Mesodermal cell (in vitro differentiated cells): ENCODE results near the gene UCN3. TPM values are rescaled to one million over a fixed set of nuclear protein-coding genes. Genes with fewer than 3 reads are reported as not detected.

ENCODE experiments used
- H3K27ac ChIP-seq: 2 replicates; pipeline ENCODE4 v1.7.0; 2013; ENCODE audit warnings: mild to moderate bottlenecking, low read depth, low read length, moderate library complexity; ENCODE audit not compliant: severe bottlenecking
- H3K36me3 ChIP-seq: 2 replicates; pipeline ENCODE4 v1.7.1; 2013; ENCODE audit warnings: mild to moderate bottlenecking, low read length, moderate library complexity; ENCODE audit not compliant: control insufficient read depth, insufficient read depth
- H3K4me1 ChIP-seq: one replicate; pipeline ENCODE4 v1.7.1; 2013; ENCODE audit warnings: mild to moderate bottlenecking, low read length; ENCODE audit not compliant: insufficient read depth, control insufficient read depth, poor library complexity, severe bottlenecking
- H3K4me3 ChIP-seq: 2 replicates; pipeline ENCODE4 v1.7.0; 2013; ENCODE audit warnings: low read length, control low read depth, mild to moderate bottlenecking; ENCODE audit not compliant: insufficient read depth, poor library complexity, severe bottlenecking; ENCODE audit errors: extremely low read depth
- H3K9me3 ChIP-seq: 2 replicates; pipeline ENCODE4 v1.7.1; 2013; ENCODE audit warnings: mild to moderate bottlenecking, low read length, moderate library complexity; ENCODE audit not compliant: control insufficient read depth
- WGBS, 2 experiments: methylation state at CpG; one replicate each; pipeline ENCODE4 v1.1.5; 2013; ENCODE audit warnings: missing lambda C conversion rate in 2 of 2; ENCODE audit not compliant: insufficient coverage in 2 of 2; 5-methylcytosine and 5-hydroxymethylcytosine counted together
- polyA plus RNA-seq, 2 experiments: library from polyadenylated mRNA; stranded (reverse); fragments of 50-300 nt; gene quantifications; one replicate each; pipeline ENCODE4 v1.2.3, GENCODE V29; 2013

The UCN3 gene, protein sequence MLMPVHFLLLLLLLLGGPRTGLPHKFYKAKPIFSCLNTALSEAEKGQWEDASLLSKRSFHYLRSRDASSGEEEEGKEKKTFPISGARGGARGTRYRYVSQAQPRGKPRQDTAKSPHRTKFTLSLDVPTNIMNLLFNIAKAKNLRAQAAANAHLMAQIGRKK
- polyA plus RNA-seq (2013, experiment 1 of 2) = not detected
- not detected for polyA plus RNA-seq (2013, experiment 2 of 2)

DNA sequence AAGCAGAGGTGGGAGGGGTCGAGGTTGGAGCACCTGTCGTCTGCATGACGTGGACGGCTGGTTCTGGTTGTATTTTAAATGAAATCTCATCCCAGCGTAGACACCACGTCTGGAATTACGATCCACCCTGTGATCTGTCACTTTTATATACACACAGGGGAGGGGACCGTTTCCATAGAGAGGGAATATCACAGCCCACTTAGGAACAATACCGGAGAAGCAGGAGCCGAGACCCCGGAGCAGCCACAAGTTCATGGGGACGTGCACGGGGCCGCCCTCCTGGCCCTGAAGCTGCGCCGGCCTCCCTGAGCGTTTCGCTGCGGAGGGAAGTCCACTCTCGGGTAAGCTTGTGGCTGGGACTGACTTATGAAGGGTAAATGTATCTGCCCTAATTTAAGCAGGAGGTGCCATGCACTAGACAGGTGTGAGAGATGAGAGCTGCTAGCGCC is at the start of gene UCN3:
UCN3 (plus strand) TSS at position 77 of the 449 bp plus-strand sequence. CDS start 8,755 bp downstream, outside the sequence.
- Histone ChIP-seq H3K4me1 (no peaks in the 10 kb centered on the region), H3K4me3 (no peak within 1 kb of the TSS), H3K36me3 (no peaks in the 10 kb centered on the region), H3K9me3 (no peaks in the 10 kb centered on the region), H3K27ac (no peak within 1 kb of the TSS)
- 86 to 93% methylated on average over 9 to 21 of the region's 21 CpGs for WGBS, 2 experiments

DNA sequence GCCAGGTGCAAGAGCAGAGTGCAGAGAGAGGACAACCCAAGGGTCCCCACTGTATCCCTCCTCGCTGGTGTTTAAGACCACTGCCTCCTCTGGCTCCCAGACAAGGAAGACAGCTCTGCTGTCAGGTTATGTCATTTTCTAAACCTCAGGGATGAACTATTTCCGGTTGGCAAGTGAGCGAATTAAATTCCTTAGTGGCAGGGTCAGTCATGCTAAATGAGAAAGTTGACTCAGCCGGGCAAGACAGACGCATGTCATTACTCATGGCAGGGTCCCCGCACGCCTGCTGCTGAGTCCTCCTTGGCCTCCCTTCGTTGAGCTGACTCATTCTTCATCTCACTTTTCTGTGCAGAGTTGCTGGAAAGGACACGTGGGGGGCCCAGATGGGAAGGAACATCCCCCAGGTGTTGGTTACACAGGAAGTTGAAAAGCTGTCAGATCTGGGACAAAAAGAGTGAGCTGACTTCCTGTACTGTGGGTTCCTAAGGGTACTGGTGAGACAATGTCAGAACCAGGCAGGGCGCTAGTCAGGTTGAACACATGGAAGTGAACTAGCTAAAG is 47.1 kb upstream of the UCN3 start:
- Histone ChIP-seq H3K4me3 (no peak overlapping the region), H3K36me3 (no peaks in the 10 kb centered on the region), H3K9me3 (no peaks in the 10 kb centered on the region), H3K4me1 (peaks cover 7% of the 10 kb centered on the region), H3K27ac (no peak overlapping the region)
- 78 to 84% methylated on average over 6 to 9 of the region's 10 CpGs for WGBS, 2 experiments

DNA sequence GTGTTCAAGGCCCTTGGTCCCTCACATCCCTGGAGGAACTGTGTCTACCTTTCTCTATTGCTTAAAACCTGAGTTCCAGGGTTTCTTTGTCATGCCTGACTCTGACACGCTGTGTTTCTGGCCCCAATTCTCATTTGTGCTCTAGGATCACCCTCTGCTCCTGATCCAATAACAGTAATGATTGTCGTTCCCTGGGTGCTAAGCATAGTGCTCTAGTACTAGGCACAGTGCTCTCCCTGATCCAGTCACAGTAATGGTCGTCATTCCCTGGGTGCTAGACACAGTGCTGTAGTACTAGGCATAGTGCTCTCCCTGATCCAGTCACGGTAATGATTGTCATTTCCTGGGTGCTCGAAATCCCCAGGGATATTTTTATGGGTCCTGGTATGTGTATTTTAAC is 46.6 kb upstream of the UCN3 start:
- WGBS, 2 experiments = 89% methylated on average over 3 to 4 of the region's 5 CpGs
- no peak overlapping the region for H3K27ac ChIP-seq
- H3K4me1 ChIP-seq = peaks cover 7% of the 10 kb centered on the region
- no peaks in the 10 kb centered on the region for H3K36me3 ChIP-seq
- H3K9me3 ChIP-seq = no peaks in the 10 kb centered on the region
- H3K4me3 ChIP-seq = no peak overlapping the region

DNA sequence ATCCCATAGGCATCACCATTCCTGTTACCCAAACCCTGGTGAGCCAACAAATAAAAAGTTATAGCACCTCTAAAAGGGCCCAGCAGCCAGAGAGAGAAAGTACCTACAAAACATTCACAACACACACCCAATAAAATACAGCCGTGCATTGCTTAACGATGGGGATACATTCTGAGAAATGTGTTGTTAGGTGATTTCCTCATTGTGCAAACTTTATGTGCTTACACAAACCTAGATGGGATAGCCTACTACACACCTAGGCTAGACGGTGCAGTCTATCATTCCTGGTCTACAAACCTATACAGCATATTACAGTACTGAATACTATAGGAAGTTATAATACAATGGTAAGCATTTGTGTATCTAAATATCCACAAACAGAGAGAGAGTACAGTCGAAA is 44.9 kb upstream of the UCN3 start:
- H3K36me3 ChIP-seq = no peaks in the 10 kb centered on the region
- H3K9me3 ChIP-seq = no peaks in the 10 kb centered on the region
- no peak overlapping the region for H3K4me3 ChIP-seq
- peaks cover 7% of the 10 kb centered on the region for H3K4me1 ChIP-seq
- no CpG with 5 or more reads among the region's 4 CpGs for WGBS, 2 experiments
- no peak overlapping the region for H3K27ac ChIP-seq

DNA sequence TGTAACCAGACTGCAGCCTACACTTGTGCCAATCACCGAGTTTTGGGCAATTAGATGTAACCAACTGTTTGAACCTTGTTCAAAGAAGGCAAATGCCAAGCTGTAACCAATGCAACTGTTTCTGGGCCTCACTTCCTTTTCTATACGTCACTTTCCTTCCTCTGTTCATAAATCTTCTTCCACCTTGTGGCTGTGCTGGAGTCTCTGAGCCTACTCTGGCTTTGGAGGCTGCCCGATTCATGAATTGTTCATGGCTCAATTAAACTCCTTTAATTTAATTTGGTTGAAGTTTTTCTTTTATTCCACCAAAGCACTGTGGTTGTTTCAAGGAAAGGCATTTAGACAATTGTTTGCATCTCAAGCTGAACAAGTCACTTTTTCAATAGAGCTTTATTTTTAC is 43.5 kb upstream of the UCN3 start:
- no peak overlapping the region for H3K27ac ChIP-seq
- peaks cover 7% of the 10 kb centered on the region for H3K4me1 ChIP-seq
- no peaks in the 10 kb centered on the region for H3K36me3 ChIP-seq
- no peaks in the 10 kb centered on the region for H3K9me3 ChIP-seq
- WGBS, 2 experiments = 88 to 94% methylated on average over 2 of the region's 3 CpGs
- H3K4me3 ChIP-seq = no peak overlapping the region

DNA sequence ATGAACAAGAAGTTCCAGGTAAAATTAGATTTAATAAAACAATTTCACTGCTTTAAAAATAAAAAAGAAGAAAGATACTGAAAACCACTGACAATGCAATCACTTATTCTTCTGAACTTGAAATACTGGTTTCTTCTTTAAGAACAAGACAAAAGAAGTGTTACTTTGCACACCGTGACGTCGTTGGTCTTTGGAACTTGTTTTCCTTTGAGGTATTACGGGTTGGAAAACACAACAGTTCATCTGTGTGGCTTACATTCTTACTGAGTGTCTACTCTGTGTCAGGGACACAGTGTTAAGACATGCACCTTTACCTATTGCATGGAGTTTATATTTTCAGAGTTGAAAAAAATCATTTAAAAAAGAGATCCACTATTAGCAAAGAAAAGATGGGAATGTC is 41.3 kb upstream of the UCN3 start:
- 78 to 85% methylated on average over 4 of the region's 4 CpGs for WGBS, 2 experiments
- no peaks in the 10 kb centered on the region for H3K4me1 ChIP-seq
- no peak overlapping the region for H3K4me3 ChIP-seq
- no peaks in the 10 kb centered on the region for H3K36me3 ChIP-seq
- no peaks in the 10 kb centered on the region for H3K9me3 ChIP-seq
- no peak overlapping the region for H3K27ac ChIP-seq

DNA sequence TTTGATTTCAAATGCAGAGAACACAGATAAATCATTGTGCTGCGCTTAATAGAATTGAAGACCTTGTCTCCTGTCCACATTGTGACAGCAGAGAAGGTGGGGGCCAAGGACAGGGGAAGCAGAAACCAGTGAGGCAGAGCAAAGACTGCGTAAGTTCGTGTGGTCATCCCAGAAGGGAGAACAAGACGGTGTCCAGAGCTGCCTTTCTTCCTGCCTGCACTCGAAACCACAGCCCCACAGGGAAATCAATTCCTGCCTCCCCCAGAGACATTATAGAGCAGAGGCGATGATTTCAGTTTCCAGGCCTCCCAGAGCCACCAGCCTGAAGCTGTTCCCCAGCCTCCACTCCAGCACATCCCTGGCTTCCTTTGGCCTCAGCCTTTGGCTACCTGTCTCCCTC is 39.7 kb upstream of the UCN3 start:
- Histone ChIP-seq H3K4me1 (no peaks in the 10 kb centered on the region), H3K27ac (no peak overlapping the region), H3K4me3 (no peak overlapping the region), H3K36me3 (no peaks in the 10 kb centered on the region), H3K9me3 (no peaks in the 10 kb centered on the region)
- WGBS, 2 experiments = 90 to 92% methylated on average over 6 of the region's 6 CpGs

DNA sequence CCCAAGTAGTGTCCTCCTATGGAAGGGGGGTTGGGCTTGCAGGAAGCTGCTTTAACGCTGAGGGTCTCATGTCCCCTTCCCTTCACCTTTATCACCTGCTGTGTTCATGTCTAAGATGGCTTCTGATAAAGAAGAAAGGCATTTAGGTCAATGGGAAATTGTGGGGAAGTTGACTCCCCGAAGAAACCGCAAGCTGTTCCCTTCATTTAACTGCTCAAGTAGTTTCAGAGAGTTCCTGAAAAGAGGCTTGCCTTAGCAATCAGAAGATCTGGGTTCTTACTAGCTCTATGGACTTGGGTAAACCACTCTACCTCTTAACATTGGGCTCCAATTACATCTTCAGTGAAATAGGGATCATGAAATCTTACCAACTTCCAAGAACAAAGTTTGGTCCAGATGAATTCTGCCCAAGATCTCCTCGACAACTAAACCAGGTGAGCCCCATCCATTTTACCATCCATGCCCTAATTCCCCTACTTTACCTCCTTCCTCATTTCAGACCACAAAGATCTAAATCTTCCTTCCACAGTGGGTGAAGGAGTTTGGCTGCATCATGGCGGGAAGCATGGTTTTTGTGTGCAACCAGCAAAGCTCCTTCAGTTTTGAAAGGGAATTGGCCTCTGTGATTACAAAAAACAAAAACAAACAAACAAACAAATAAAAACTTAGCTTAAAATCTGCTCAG is 30.4 kb upstream of the UCN3 start:
- Histone ChIP-seq H3K36me3 (no peaks in the 10 kb centered on the region), H3K9me3 (no peaks in the 10 kb centered on the region), H3K4me1 (no peaks in the 10 kb centered on the region), H3K4me3 (no peak overlapping the region), H3K27ac (no peak overlapping the region)
- 60 to 63% methylated on average over 2 to 3 of the region's 5 CpGs for WGBS, 2 experiments

DNA sequence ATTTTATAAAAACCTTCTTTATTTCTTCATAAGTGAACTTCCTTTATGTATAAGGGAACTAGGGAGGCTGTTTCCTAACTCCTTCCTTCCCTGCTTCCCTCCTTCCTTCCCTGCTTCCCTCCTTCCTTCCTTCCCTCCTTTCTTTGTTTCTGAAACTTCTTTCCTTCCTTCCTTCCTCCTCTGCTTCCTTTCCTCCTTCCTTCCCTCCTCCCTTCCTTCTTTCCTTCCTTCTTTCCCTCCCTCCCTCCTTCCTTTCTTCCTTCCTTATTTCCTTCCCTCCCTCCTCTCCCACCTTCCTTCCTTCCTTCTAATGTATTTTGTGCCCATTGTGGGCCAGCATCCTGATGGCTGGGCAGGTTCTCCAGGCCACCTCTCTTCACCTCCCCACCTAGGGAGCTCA is 26.8 kb upstream of the UCN3 start:
- Histone ChIP-seq H3K27ac (no peak overlapping the region), H3K9me3 (no peaks in the 10 kb centered on the region), H3K36me3 (no peaks in the 10 kb centered on the region), H3K4me1 (no peaks in the 10 kb centered on the region), H3K4me3 (no peak overlapping the region)

DNA sequence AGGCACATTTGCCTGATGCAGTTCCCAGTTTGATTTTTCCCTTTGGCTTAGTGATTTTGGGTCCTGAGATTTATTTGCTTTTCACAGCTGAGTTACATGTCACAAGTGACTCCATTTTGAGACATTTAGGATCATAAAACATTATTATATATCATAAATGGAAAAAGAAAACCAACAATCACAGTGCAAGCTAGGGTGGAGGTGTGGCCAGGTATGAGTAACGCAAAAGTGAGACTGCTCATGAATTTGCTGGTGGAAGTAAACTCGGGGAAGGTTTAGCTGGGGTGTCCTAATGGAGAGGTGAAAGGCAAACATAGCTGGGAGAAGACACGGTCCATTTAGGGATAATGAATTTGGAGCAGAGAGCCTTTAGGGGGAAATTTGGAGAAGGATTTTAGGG is 21.7 kb upstream of the UCN3 start:
- no peak overlapping the region for H3K4me3 ChIP-seq
- H3K9me3 ChIP-seq = no peaks in the 10 kb centered on the region
- no peaks in the 10 kb centered on the region for H3K4me1 ChIP-seq
- 87 to 100% methylated on average over 1 to 2 of the region's 3 CpGs for WGBS, 2 experiments
- H3K27ac ChIP-seq = no peak overlapping the region
- H3K36me3 ChIP-seq = no peaks in the 10 kb centered on the region

DNA sequence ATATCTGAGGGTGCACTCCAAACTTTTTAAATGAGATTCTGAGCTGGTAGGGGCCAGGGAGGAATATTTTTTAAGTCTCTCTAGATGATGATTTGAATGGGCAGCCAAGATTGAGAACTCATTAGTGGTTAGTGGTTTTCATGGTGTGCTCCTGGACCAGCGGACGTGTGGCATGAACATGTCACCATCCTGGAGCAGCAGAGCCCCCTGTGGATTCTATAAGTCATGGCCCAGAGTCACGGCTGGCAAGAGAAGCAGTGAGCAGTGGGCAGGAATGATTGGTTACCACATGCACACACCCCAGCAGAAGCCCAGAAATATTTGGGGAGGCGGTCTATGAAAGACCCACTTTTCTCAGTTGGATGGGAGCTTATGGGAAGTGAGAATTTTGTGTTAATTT is 21.2 kb upstream of the UCN3 start:
- WGBS, 2 experiments = 83 to 100% methylated on average over 1 of the region's 4 CpGs
- no peak overlapping the region for H3K4me3 ChIP-seq

More for the DNA sequence above, 21.2 kb upstream of the UCN3 start:
- H3K27ac ChIP-seq = no peak overlapping the region
- H3K4me1 ChIP-seq = no peaks in the 10 kb centered on the region
- H3K9me3 ChIP-seq = no peaks in the 10 kb centered on the region
- H3K36me3 ChIP-seq = no peaks in the 10 kb centered on the region
